SK-MEL-5 (cell line): ENCODE data around the gene PPP2R5C. TPM values are rescaled to one million over a fixed set of nuclear protein-coding genes. Genes with fewer than 3 reads are reported as not detected.
"Not testable (repeated sequence)": the region's sequence is repeated elsewhere in the genome, so short reads cannot be mapped to it uniquely, and the experiment has no call there.

Source experiments
- DNase-seq: peaks from one replicate; pipeline ENCODE4 v3.0.0-alpha.2; 2016; ENCODE audit warnings: low read depth, low spot score
- in situ Hi-C: cut with HindIII; loops from 2 replicates; pipeline ENCODE4 v1.10.0; 2016; ENCODE audit warnings: low sequenced_read_pairs, high pct_unique_total_duplicates, low pct_unique_long_range_greater_than_20kb
- total RNA-seq: library from RNA; depleted of rRNA; stranded (reverse); fragments of >200 nt; shearing (Covaris generic); gene quantifications from 2 replicates; pipeline ENCODE4 v1.2.3, GENCODE V29; 2014

The PPP2R5C gene
- total RNA-seq, 1 experiment from 2014 or later = 235 TPM

- in situ Hi-C loops = no loop called here
- peak; percentile 52 for DNase-seq
These were observed 30.5 kb downstream of the PPP2R5C start for GRCh38 chr14:101791919-101792572.

GRCh38 chr14:101796016-101796415 lies 34.5 kb downstream of the PPP2R5C start:
- in situ Hi-C loops = no loop called here
- no peak for DNase-seq

- no peak for DNase-seq
- in situ Hi-C loops = no loop called here
These were observed 35.0 kb downstream of the PPP2R5C start for GRCh38 chr14:101796479-101796878.

GRCh38 chr14:101797856-101798255 lies 36.3 kb downstream of the PPP2R5C start:
- in situ Hi-C loops = no loop called here
- no peak for DNase-seq

- in situ Hi-C loops, DNase-seq: not testable (repeated sequence)
These were observed 42.9 kb downstream of the PPP2R5C start for GRCh38 chr14:101804373-101804772.

- DNase-seq, in situ Hi-C loops: not testable (repeated sequence)
These were observed 44.7 kb downstream of the PPP2R5C start for GRCh38 chr14:101806252-101806651.

GRCh38 chr14:101808020-101808641 lies 46.6 kb downstream of the PPP2R5C start:
- peak; percentile 42 for DNase-seq
- in situ Hi-C loops = no loop called here

GRCh38 chr14:101808894-101809670 lies 47.6 kb downstream of the PPP2R5C start:
- no peak for DNase-seq
- in situ Hi-C loops = no loop called here

GRCh38 chr14:101809671-101810514 lies 48.4 kb downstream of the PPP2R5C start:
- peak; percentile 96 for DNase-seq
- in situ Hi-C loops = loop anchor here (5.0 kb wide), 2 partner anchors 33 to 47 kb away; no protein-coding TSS in a partner anchor

- in situ Hi-C loops = loop anchor here (5.0 kb wide), 2 partner anchors 34 to 46 kb away; no protein-coding TSS in a partner anchor
- peak; percentile 5 for DNase-seq
These were observed 49.5 kb downstream of the PPP2R5C start for GRCh38 chr14:101810897-101811621.

- in situ Hi-C loops = loop anchor here (5.0 kb wide), 2 partner anchors 35 to 45 kb away; no protein-coding TSS in a partner anchor
- peak; percentile 10 for DNase-seq
These were observed 50.6 kb downstream of the PPP2R5C start for GRCh38 chr14:101812071-101812470.

- in situ Hi-C loops = loop anchor here (5.0 kb wide), 2 partner anchors 36 to 44 kb away; no protein-coding TSS in a partner anchor
- no peak for DNase-seq
These were observed 51.8 kb downstream of the PPP2R5C start for GRCh38 chr14:101813171-101813759.

GRCh38 chr14:101813833-101814232 lies 52.3 kb downstream of the PPP2R5C start:
- DNase-seq = no peak
- in situ Hi-C loops = loop anchor here (5.0 kb wide), 2 partner anchors 37 to 43 kb away; no protein-coding TSS in a partner anchor

- no peak for DNase-seq
- in situ Hi-C loops = loop anchor here (5.0 kb wide), 2 partner anchors 38 to 42 kb away; no protein-coding TSS in a partner anchor
These were observed 53.4 kb downstream of the PPP2R5C start for GRCh38 chr14:101814934-101815333.

- in situ Hi-C loops = no loop called here
- no peak for DNase-seq
These were observed 54.5 kb downstream of the PPP2R5C start for GRCh38 chr14:101815994-101816393.

- DNase-seq = no peak
- in situ Hi-C loops = no loop called here
These were observed 56.0 kb downstream of the PPP2R5C start for GRCh38 chr14:101817501-101818001.
